Sigmoid colon (tissue), 4 donors: ENCODE measurements around the gene HIC2.
"Not testable (repeated sequence)": the region's sequence is repeated elsewhere in the genome, so short reads cannot be mapped to it uniquely, and the experiment has no call there.

Experiments
- POLR2A ChIP-seq, 2 donors: fragments of 450-650 bp; IDR thresholded peaks; one replicate each; pipeline ENCODE4 v1.6.1; 2016; ENCODE audit warnings: antibody characterized with exemption in 2 of 2, mild to moderate bottlenecking in 2 of 2, moderate library complexity in 2 of 2
- POLR2AphosphoS5 ChIP-seq, 4 donors: sonication (generic); formaldehyde crosslinking; IDR thresholded peaks; one replicate each; pipeline ENCODE4 v1.6.1; 2017; ENCODE audit warnings: antibody characterized with exemption in 4 of 4
- TF ChIP-seq, protein P1 (sequence below), 4 experiments: fragments of 450-650 bp in 3 of 4; fragments of 200-600 bp in 1 of 4; IDR thresholded peaks; one replicate each; pipeline ENCODE4 v1.5.1; 2016 to 2019; ENCODE audit warnings: antibody characterized with exemption in 4 of 4, mild to moderate bottlenecking in 3 of 4, moderate library complexity in 2 of 4

GRCh38 chr22:21497984-21498383, 80.8 kb downstream of the HIC2 start:
- TF ChIP-seq, protein P1, sequence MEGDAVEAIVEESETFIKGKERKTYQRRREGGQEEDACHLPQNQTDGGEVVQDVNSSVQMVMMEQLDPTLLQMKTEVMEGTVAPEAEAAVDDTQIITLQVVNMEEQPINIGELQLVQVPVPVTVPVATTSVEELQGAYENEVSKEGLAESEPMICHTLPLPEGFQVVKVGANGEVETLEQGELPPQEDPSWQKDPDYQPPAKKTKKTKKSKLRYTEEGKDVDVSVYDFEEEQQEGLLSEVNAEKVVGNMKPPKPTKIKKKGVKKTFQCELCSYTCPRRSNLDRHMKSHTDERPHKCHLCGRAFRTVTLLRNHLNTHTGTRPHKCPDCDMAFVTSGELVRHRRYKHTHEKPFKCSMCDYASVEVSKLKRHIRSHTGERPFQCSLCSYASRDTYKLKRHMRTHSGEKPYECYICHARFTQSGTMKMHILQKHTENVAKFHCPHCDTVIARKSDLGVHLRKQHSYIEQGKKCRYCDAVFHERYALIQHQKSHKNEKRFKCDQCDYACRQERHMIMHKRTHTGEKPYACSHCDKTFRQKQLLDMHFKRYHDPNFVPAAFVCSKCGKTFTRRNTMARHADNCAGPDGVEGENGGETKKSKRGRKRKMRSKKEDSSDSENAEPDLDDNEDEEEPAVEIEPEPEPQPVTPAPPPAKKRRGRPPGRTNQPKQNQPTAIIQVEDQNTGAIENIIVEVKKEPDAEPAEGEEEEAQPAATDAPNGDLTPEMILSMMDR (IDR thresholded peaks at IDR 0.05): not testable (repeated sequence)
- not testable (repeated sequence) for TF ChIP-seq POLR2A, POLR2AphosphoS5 (IDR thresholded peaks at IDR 0.05)
